ENCODE results near the gene IGSF21.

IGSF21 gene

GRCh38 chr1:18182398-18183160 is 75.0 kb downstream of the IGSF21 start:
- DNase-seq: no peak

- no peak for DNase-seq
These were observed 75.9 kb downstream of the IGSF21 start for GRCh38 chr1:18183533-18183932.

- DNase-seq: no peak
These were observed 79.5 kb downstream of the IGSF21 start for GRCh38 chr1:18187054-18187453.

- no peak for DNase-seq
These were observed 81.4 kb downstream of the IGSF21 start for GRCh38 chr1:18188820-18189517.

GRCh38 chr1:18190598-18190997 is 83.0 kb downstream of the IGSF21 start:
- no peak for DNase-seq

GRCh38 chr1:18191037-18191436 is 83.4 kb downstream of the IGSF21 start:
- DNase-seq: no peak

- DNase-seq: no peak
These were observed 84.0 kb downstream of the IGSF21 start for GRCh38 chr1:18191481-18192155.

GRCh38 chr1:18192182-18192581 is 84.6 kb downstream of the IGSF21 start:
- no peak for DNase-seq

GRCh38 chr1:18192974-18193373 is 85.4 kb downstream of the IGSF21 start:
- no peak for DNase-seq

- no peak for DNase-seq
These were observed 89.7 kb downstream of the IGSF21 start for GRCh38 chr1:18197299-18197698.

- DNase-seq: no peak
These were observed 90.7 kb downstream of the IGSF21 start for GRCh38 chr1:18198260-18198659.

- no peak for DNase-seq
These were observed 91.9 kb downstream of the IGSF21 start for GRCh38 chr1:18199462-18199861.

- no peak for DNase-seq
These were observed 92.6 kb downstream of the IGSF21 start for GRCh38 chr1:18200136-18200717.

- DNase-seq: no peak
These were observed 93.3 kb downstream of the IGSF21 start for GRCh38 chr1:18200918-18201317.

- no peak for DNase-seq
These were observed 94.6 kb downstream of the IGSF21 start for GRCh38 chr1:18201997-18202719.

- no peak for DNase-seq
These were observed 96.0 kb downstream of the IGSF21 start for GRCh38 chr1:18203645-18204044.

GRCh38 chr1:18204575-18204974 is 97.0 kb downstream of the IGSF21 start:
- DNase-seq: no peak

GRCh38 chr1:18205319-18205718 is 97.7 kb downstream of the IGSF21 start:
- no peak for DNase-seq

GRCh38 chr1:18211764-18212163 is 104.2 kb downstream of the IGSF21 start:
- no peak for DNase-seq

GRCh38 chr1:18217398-18218043 is 109.9 kb downstream of the IGSF21 start:
- DNase-seq: no peak

- no peak for DNase-seq
These were observed 122.0 kb downstream of the IGSF21 start for GRCh38 chr1:18229625-18230024.

- DNase-seq: no peak
These were observed 122.7 kb downstream of the IGSF21 start for GRCh38 chr1:18230321-18230720.
